ENCODE data around the gene GPS1. TPM values are rescaled to one million over a fixed set of nuclear protein-coding genes. Genes with fewer than 3 reads are reported as not detected.

Gene GPS1
- polyA plus RNA-seq, 1 donor: 97.1 TPM

GRCh38 chr17:82014971-82015310 is 36.8 kb upstream of the GPS1 start:
- no peaks in the 10 kb centered on the region for H3K4me1 ChIP-seq (ENCODE audit: control insufficient read depth, insufficient read depth, low read length)
- H3K27me3 ChIP-seq (ENCODE audit: control insufficient read depth, insufficient read depth, low read length): no peaks in the 10 kb centered on the region
- no peaks in the 10 kb centered on the region for H3K9me3 ChIP-seq (ENCODE audit: control insufficient read depth, low read depth, low read length)
- no peak overlapping the region for H3K27ac ChIP-seq (ENCODE audit: low read length)
- peaks cover 33% of the 10 kb centered on the region for H3K36me3 ChIP-seq (ENCODE audit: control insufficient read depth, insufficient read depth, low read length)
- no peak overlapping the region for H3K4me3 ChIP-seq (ENCODE audit: low read length)
- 100% methylated on average over 2 of the region's 13 CpGs for WGBS (ENCODE audit: insufficient coverage, low lambda C conversion rate)
- DNase-seq: no peak

GRCh38 chr17:82015311-82015971 is 36.3 kb upstream of the GPS1 start:
- no peaks in the 10 kb centered on the region for H3K9me3 ChIP-seq (ENCODE audit: control insufficient read depth, low read depth, low read length)
- H3K4me3 ChIP-seq (ENCODE audit: low read length): no peak overlapping the region
- no peaks in the 10 kb centered on the region for H3K27me3 ChIP-seq (ENCODE audit: control insufficient read depth, insufficient read depth, low read length)
- DNase-seq: no peak
- WGBS (ENCODE audit: insufficient coverage, low lambda C conversion rate): no CpG with 5 or more reads among the region's 24 CpGs
- H3K36me3 ChIP-seq (ENCODE audit: control insufficient read depth, insufficient read depth, low read length): peaks cover 33% of the 10 kb centered on the region
- no peaks in the 10 kb centered on the region for H3K4me1 ChIP-seq (ENCODE audit: control insufficient read depth, insufficient read depth, low read length)
- H3K27ac ChIP-seq (ENCODE audit: low read length): no peak overlapping the region

- Histone ChIP-seq H3K4me3 (ENCODE audit: low read length) (no peak overlapping the region), H3K36me3 (ENCODE audit: control insufficient read depth, insufficient read depth, low read length) (peaks cover 29% of the 10 kb centered on the region), H3K9me3 (ENCODE audit: control insufficient read depth, low read depth, low read length) (no peaks in the 10 kb centered on the region), H3K27me3 (ENCODE audit: control insufficient read depth, insufficient read depth, low read length) (no peaks in the 10 kb centered on the region), H3K4me1 (ENCODE audit: control insufficient read depth, insufficient read depth, low read length) (peaks cover 5% of the 10 kb centered on the region), H3K27ac (ENCODE audit: low read length) (no peak overlapping the region)
- no CpG with 5 or more reads among the region's 28 CpGs for WGBS (ENCODE audit: insufficient coverage, low lambda C conversion rate)
- no peak for DNase-seq
These were observed 35.4 kb upstream of the GPS1 start for GRCh38 chr17:82016061-82016874.

- WGBS (ENCODE audit: insufficient coverage, low lambda C conversion rate): no CpG with 5 or more reads among the region's 24 CpGs
- H3K4me1 ChIP-seq (ENCODE audit: control insufficient read depth, insufficient read depth, low read length): peaks cover 12% of the 10 kb centered on the region
- DNase-seq: no peak
- no peak overlapping the region for H3K4me3 ChIP-seq (ENCODE audit: low read length)
- no peak overlapping the region for H3K27ac ChIP-seq (ENCODE audit: low read length)
- H3K36me3 ChIP-seq (ENCODE audit: control insufficient read depth, insufficient read depth, low read length): peaks cover 22% of the 10 kb centered on the region
- no peaks in the 10 kb centered on the region for H3K27me3 ChIP-seq (ENCODE audit: control insufficient read depth, insufficient read depth, low read length)
- no peaks in the 10 kb centered on the region for H3K9me3 ChIP-seq (ENCODE audit: control insufficient read depth, low read depth, low read length)
These were observed 34.7 kb upstream of the GPS1 start for GRCh38 chr17:82016875-82017459.

GRCh38 chr17:82017612-82018151 is 34.0 kb upstream of the GPS1 start:
- WGBS (ENCODE audit: insufficient coverage, low lambda C conversion rate): no CpG with 5 or more reads among the region's 13 CpGs
- Histone ChIP-seq H3K4me1 (ENCODE audit: control insufficient read depth, insufficient read depth, low read length) (peaks cover 15% of the 10 kb centered on the region), H3K9me3 (ENCODE audit: control insufficient read depth, low read depth, low read length) (no peaks in the 10 kb centered on the region), H3K27me3 (ENCODE audit: control insufficient read depth, insufficient read depth, low read length) (no peaks in the 10 kb centered on the region), H3K4me3 (ENCODE audit: low read length) (no peak overlapping the region), H3K27ac (ENCODE audit: low read length) (no peak overlapping the region), H3K36me3 (ENCODE audit: control insufficient read depth, insufficient read depth, low read length) (peaks cover 16% of the 10 kb centered on the region)
- no peak for DNase-seq

GRCh38 chr17:82018152-82018988 is 33.3 kb upstream of the GPS1 start:
- peaks cover 16% of the 10 kb centered on the region for H3K36me3 ChIP-seq (ENCODE audit: control insufficient read depth, insufficient read depth, low read length)
- H3K27me3 ChIP-seq (ENCODE audit: control insufficient read depth, insufficient read depth, low read length): no peaks in the 10 kb centered on the region
- DNase-seq: no peak
- no peak overlapping the region for H3K27ac ChIP-seq (ENCODE audit: low read length)
- WGBS (ENCODE audit: insufficient coverage, low lambda C conversion rate): no CpG with 5 or more reads among the region's 19 CpGs
- H3K9me3 ChIP-seq (ENCODE audit: control insufficient read depth, low read depth, low read length): no peaks in the 10 kb centered on the region
- H3K4me3 ChIP-seq (ENCODE audit: low read length): no peak overlapping the region
- H3K4me1 ChIP-seq (ENCODE audit: control insufficient read depth, insufficient read depth, low read length): peaks cover 15% of the 10 kb centered on the region

GRCh38 chr17:82018989-82019689 is 32.6 kb upstream of the GPS1 start:
- H3K36me3 ChIP-seq (ENCODE audit: control insufficient read depth, insufficient read depth, low read length): peaks cover 16% of the 10 kb centered on the region
- no peak for DNase-seq
- WGBS (ENCODE audit: insufficient coverage, low lambda C conversion rate): no CpG with 5 or more reads among the region's 33 CpGs
- H3K4me3 ChIP-seq (ENCODE audit: low read length): no peak overlapping the region
- no peak overlapping the region for H3K27ac ChIP-seq (ENCODE audit: low read length)
- no peaks in the 10 kb centered on the region for H3K9me3 ChIP-seq (ENCODE audit: control insufficient read depth, low read depth, low read length)
- no peaks in the 10 kb centered on the region for H3K27me3 ChIP-seq (ENCODE audit: control insufficient read depth, insufficient read depth, low read length)
- H3K4me1 ChIP-seq (ENCODE audit: control insufficient read depth, insufficient read depth, low read length): peaks cover 19% of the 10 kb centered on the region

- H3K27me3 ChIP-seq (ENCODE audit: control insufficient read depth, insufficient read depth, low read length): no peaks in the 10 kb centered on the region
- no peak overlapping the region for H3K4me3 ChIP-seq (ENCODE audit: low read length)
- H3K36me3 ChIP-seq (ENCODE audit: control insufficient read depth, insufficient read depth, low read length): peaks cover 16% of the 10 kb centered on the region
- H3K27ac ChIP-seq (ENCODE audit: low read length): no peak overlapping the region
- peaks cover 23% of the 10 kb centered on the region for H3K4me1 ChIP-seq (ENCODE audit: control insufficient read depth, insufficient read depth, low read length)
- H3K9me3 ChIP-seq (ENCODE audit: control insufficient read depth, low read depth, low read length): no peaks in the 10 kb centered on the region
- WGBS (ENCODE audit: insufficient coverage, low lambda C conversion rate): no CpG with 5 or more reads among the region's 34 CpGs
- DNase-seq: peak in 1 of 2 donors; percentile 41
These were observed 31.8 kb upstream of the GPS1 start for GRCh38 chr17:82019690-82020571.

GRCh38 chr17:82020572-82021106 is 31.1 kb upstream of the GPS1 start:
- H3K9me3 ChIP-seq (ENCODE audit: control insufficient read depth, low read depth, low read length): no peaks in the 10 kb centered on the region
- H3K27me3 ChIP-seq (ENCODE audit: control insufficient read depth, insufficient read depth, low read length): no peaks in the 10 kb centered on the region
- peaks cover 23% of the 10 kb centered on the region for H3K4me1 ChIP-seq (ENCODE audit: control insufficient read depth, insufficient read depth, low read length)
- no CpG with 5 or more reads among the region's 14 CpGs for WGBS (ENCODE audit: insufficient coverage, low lambda C conversion rate)
- H3K36me3 ChIP-seq (ENCODE audit: control insufficient read depth, insufficient read depth, low read length): peaks cover 16% of the 10 kb centered on the region
- H3K27ac ChIP-seq (ENCODE audit: low read length): no peak overlapping the region
- no peak overlapping the region for H3K4me3 ChIP-seq (ENCODE audit: low read length)
- DNase-seq: no peak

Measured in large intestine (tissue), 3 donors.